HepG2 (cell line): ENCODE data around the gene F8. TPM values are rescaled to one million over a fixed set of nuclear protein-coding genes. Genes with fewer than 3 reads are reported as not detected.
A peak's percentile ranks its signal among the peaks of the same experiment; 100 is the strongest.

ENCODE experiments used
- ATAC-seq: fragments of 200-7000 bp; cut with Tn5 transposase; 3 replicates; pipeline ENCODE4 v1.9.1; 2020; ENCODE audit warnings: mild to moderate bottlenecking, moderate library complexity
- BruUV-seq: library from RNA; stranded (reverse); fragments of 400-500 nt; replicated peaks from 2 replicates; lab custom pipeline; 2021; lab: Mats Ljungman, UMichigan
- CTCF ChIA-PET: fragments of 300-600 bp; formaldehyde crosslinking; extraction: SDS; loops from one replicate; lab custom pipeline; 2021; ENCODE audit warnings: low total read pairs, inconsistent platforms, low intra/inter-chr PET ratio; lab: Yijun Ruan, JAX
- POLR2A ChIA-PET: fragments of 350-600 bp; sonication (Branson Sonifier 250); formaldehyde crosslinking; loops from one replicate; lab custom pipeline; 2020; ENCODE audit warnings: antibody characterized with exemption, inconsistent platforms; lab: Yijun Ruan, JAX
- DNase-seq: peaks from one replicate; pipeline ENCODE4 v3.0.0-alpha.2; 2015; ENCODE audit warnings: low spot score
- FAIRE-seq: peaks from 3 replicates; lab custom pipeline; 2011; peaks lifted over from hg19 to GRCh38; lab: Jason Lieb, UNC
- H2AFZ ChIP-seq: one replicate; pipeline ENCODE4 v1.6.1; 2011; ENCODE audit warnings: low read length, inconsistent platforms
- H3K27ac ChIP-seq: fragments of 300-600 bp; 3 replicates; pipeline ENCODE4 v1.8.0; 2011; ENCODE audit warnings: mixed run types, mild to moderate bottlenecking, mixed read lengths, low read length, inconsistent platforms; ENCODE audit not compliant: insufficient read depth; ENCODE audit errors: extremely low read length
- H3K27me3 ChIP-seq, 2 experiments: fragments of 200-600 bp in 1 of 2; 2 replicates in 1 of 2; 3 replicates in 1 of 2; pipeline versions ENCODE4 v1.6.0 to v1.8.0; 2011; ENCODE audit warnings: low read length in 2 of 2, mild to moderate bottlenecking in 2 of 2, moderate library complexity in 2 of 2, inconsistent platforms in 1 of 2; ENCODE audit not compliant: insufficient read depth in 2 of 2, control insufficient read depth in 1 of 2
- H3K36me3 ChIP-seq, 2 experiments: fragments of 200-600 bp in 1 of 2; replicated peaks in 1 of 2; 2 replicates in 1 of 2; 3 replicates in 1 of 2; pipeline versions ENCODE4 v1.5.1 to v1.8.0; 2011; ENCODE audit warnings: low read length in 2 of 2, inconsistent platforms in 1 of 2; ENCODE audit not compliant: insufficient read depth in 2 of 2, control insufficient read depth in 1 of 2
- H3K4me1 ChIP-seq: 2 replicates; pipeline ENCODE4 v1.5.1; 2012; ENCODE audit warnings: low read length, inconsistent platforms; ENCODE audit not compliant: insufficient read depth
- H3K4me2 ChIP-seq: 2 replicates; pipeline ENCODE4 v1.6.0; 2011; ENCODE audit warnings: low read depth, low read length, inconsistent platforms
- H3K4me3 ChIP-seq, 3 experiments: fragments of 200-600 bp in 1 of 3; sonication (generic), shearing (Covaris generic) in 1 of 3; replicated peaks in 1 of 3; 2 replicates each; pipeline ENCODE4 v1.5.1; 2011 to 2016; ENCODE audit warnings: low read length in 3 of 3, inconsistent platforms in 2 of 3, low read depth in 2 of 3, mild to moderate bottlenecking in 2 of 3, control low read depth in 1 of 3, mixed read lengths in 1 of 3; ENCODE audit not compliant: insufficient read depth in 1 of 3
- H3K79me2 ChIP-seq: one replicate; pipeline ENCODE4 v1.6.1; 2011; ENCODE audit warnings: low read length, inconsistent platforms; ENCODE audit not compliant: insufficient read depth
- H3K9ac ChIP-seq: 2 replicates; pipeline ENCODE4 v1.6.0; 2011; ENCODE audit warnings: mild to moderate bottlenecking, low read depth, low read length, inconsistent platforms; ENCODE audit not compliant: insufficient read depth
- H3K9me3 ChIP-seq: 2 replicates; pipeline ENCODE4 v1.5.1; 2012; ENCODE audit warnings: mild to moderate bottlenecking, low read length
- H4K20me1 ChIP-seq: 2 replicates; pipeline ENCODE4 v1.6.0; 2011; ENCODE audit warnings: inconsistent platforms, mild to moderate bottlenecking, low read length, moderate library complexity; ENCODE audit not compliant: insufficient read depth
- TMF1 ChIP-seq: sonication (generic); formaldehyde crosslinking; IDR thresholded peaks from 2 replicates; pipeline ENCODE4 v1.8.1; 2022; ENCODE audit warnings: low read depth, missing genetic modification reagents
- U2AF1 ChIP-seq: fragments of 200-400 bp; formaldehyde crosslinking; optimal IDR thresholded peaks from 2 replicates; pipeline ENCODE3; 2017; ENCODE audit warnings: mild to moderate bottlenecking, low read depth, low read length
- ZNF713 ChIP-seq: sonication (generic); formaldehyde crosslinking; IDR thresholded peaks from 2 replicates; pipeline ENCODE4 v1.4.0; 2020; ENCODE audit warnings: mild to moderate bottlenecking, missing genetic modification reagents
- ZNF768 ChIP-seq: sonication (generic); formaldehyde crosslinking; IDR thresholded peaks from 2 replicates; pipeline ENCODE4 v1.4.0; 2020; ENCODE audit warnings: missing genetic modification reagents
- WGBS: methylation state at CpG from one replicate; pipeline ENCODE4 v1.1.6; 2017; ENCODE audit warnings: low lambda C conversion rate; 5-methylcytosine and 5-hydroxymethylcytosine counted together
- in situ Hi-C: cut with HindIII; loops from 2 replicates; pipeline ENCODE4 v1.10.0; 2017; ENCODE audit warnings: low pct_unique_long_range_greater_than_20kb; ENCODE audit not compliant: extremely low pct_ligation_motif_present
- intact Hi-C: fragments of 100-400 bp; cut with micrococcal nuclease; formaldehyde crosslinking; loops from one replicate; pipeline ENCODE4 v1.10.0; 2022; ENCODE audit not compliant: unreplicated experiment
- polyA plus RNA-seq, 8 experiments: library from polyadenylated mRNA; depleted of rRNA in 3 of 8; stranded (reverse) in 7 of 8; unstranded in 1 of 8; fragments of >200 nt; fragmentation: Illumina TruSeq in 4 of 8; extraction: Trizol in 4 of 8; gene quantifications; 2 replicates each; pipeline versions ENCODE4 v1.2.1 to v1.2.3, GENCODE V29; 2011 to 2016; ENCODE audit warnings: low read depth in 4 of 8, missing spikeins in 1 of 8, mixed read lengths in 1 of 8; ENCODE audit not compliant: insufficient read depth in 1 of 8
- total RNA-seq, 5 experiments: library from RNA; depleted of rRNA; stranded (reverse); fragments of >200 nt; fragmentation: Illumina TruSeq; extraction: Trizol; gene quantifications; 2 replicates each; pipeline ENCODE4 v1.2.3, GENCODE V29; 2016; ENCODE audit warnings: low read depth in 1 of 5
- TF ChIP-seq, protein P1 (sequence below): sonication (generic); formaldehyde crosslinking; IDR thresholded peaks from 2 replicates; pipeline ENCODE4 v1.4.0; 2020; ENCODE audit warnings: missing genetic modification reagents
- TF ChIP-seq, protein P2 (sequence below): sonication (generic); formaldehyde crosslinking; IDR thresholded peaks from 2 replicates; pipeline ENCODE4 v1.5.0; 2020; ENCODE audit warnings: missing genetic modification reagents
- TF ChIP-seq, protein P3 (sequence below): sonication (generic); formaldehyde crosslinking; IDR thresholded peaks from 2 replicates; pipeline ENCODE4 v1.8.1; 2023; ENCODE audit warnings: mild to moderate bottlenecking, inconsistent platforms, moderate library complexity, missing genetic modification reagents, borderline replicate concordance

The F8 gene
- total and polyA plus RNA-seq, 2 of the 13 experiments (the other 11 are each of a cell fraction or from before 2014, with no cell fraction given): 0.29 to 0.61 TPM

- H3K4me2 ChIP-seq: peak overlapping the region; percentile 78
- 1% methylated on average over 12 of the region's 12 CpGs for WGBS
- no peaks in the 10 kb centered on the region for H3K27me3 ChIP-seq
- POLR2A ChIA-PET: interaction anchor here (1.0 kb wide), 1 partner anchor 43 kb away, joined by 4 read pairs; the partner anchor contains the start of gene FUNDC2
- in situ Hi-C loops (no loop called here), intact Hi-C loops (loop anchor here (5.0 kb wide), 1 partner anchor 43 kb away; the partner anchor contains the start of gene FUNDC2)
- CTCF ChIA-PET: no interaction called here
- TF ChIP-seq, protein P1, sequence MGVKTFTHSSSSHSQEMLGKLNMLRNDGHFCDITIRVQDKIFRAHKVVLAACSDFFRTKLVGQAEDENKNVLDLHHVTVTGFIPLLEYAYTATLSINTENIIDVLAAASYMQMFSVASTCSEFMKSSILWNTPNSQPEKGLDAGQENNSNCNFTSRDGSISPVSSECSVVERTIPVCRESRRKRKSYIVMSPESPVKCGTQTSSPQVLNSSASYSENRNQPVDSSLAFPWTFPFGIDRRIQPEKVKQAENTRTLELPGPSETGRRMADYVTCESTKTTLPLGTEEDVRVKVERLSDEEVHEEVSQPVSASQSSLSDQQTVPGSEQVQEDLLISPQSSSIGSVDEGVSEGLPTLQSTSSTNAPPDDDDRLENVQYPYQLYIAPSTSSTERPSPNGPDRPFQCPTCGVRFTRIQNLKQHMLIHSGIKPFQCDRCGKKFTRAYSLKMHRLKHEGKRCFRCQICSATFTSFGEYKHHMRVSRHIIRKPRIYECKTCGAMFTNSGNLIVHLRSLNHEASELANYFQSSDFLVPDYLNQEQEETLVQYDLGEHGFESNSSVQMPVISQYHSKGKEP (CRISPR knock-in tag): no peak
- TF ChIP-seq ZNF713 (CRISPR knock-in tag) (no peak), U2AF1 (no peak), TMF1 (CRISPR knock-in tag) (no peak)
- TF ChIP-seq, protein P2, sequence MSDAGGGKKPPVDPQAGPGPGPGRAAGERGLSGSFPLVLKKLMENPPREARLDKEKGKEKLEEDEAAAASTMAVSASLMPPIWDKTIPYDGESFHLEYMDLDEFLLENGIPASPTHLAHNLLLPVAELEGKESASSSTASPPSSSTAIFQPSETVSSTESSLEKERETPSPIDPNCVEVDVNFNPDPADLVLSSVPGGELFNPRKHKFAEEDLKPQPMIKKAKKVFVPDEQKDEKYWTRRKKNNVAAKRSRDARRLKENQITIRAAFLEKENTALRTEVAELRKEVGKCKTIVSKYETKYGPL (CRISPR knock-in tag): no peak
- H3K27ac ChIP-seq: peak overlapping the region; percentile 77
- H3K4me1 ChIP-seq: peaks cover 45% of the 10 kb centered on the region
- H2AFZ ChIP-seq: no peak overlapping the region
- no peak for ATAC-seq
- no peak for FAIRE-seq
- H3K9ac ChIP-seq: peak overlapping the region; percentile 71
- peak overlapping the region; percentile 72 to 86 (median 77) for H3K4me3 ChIP-seq
- H3K79me2 ChIP-seq: peaks cover 25% of the 10 kb centered on the region
- no peaks in the 10 kb centered on the region for H3K9me3 ChIP-seq
- DNase-seq: no peak
- peaks cover 0 to 6% of the 10 kb centered on the region in 2 experiments; a peak in 1 of 5 replicates for H3K36me3 ChIP-seq
- TSS peak; percentile 62 for BruUV-seq
- H4K20me1 ChIP-seq: no peaks in the 10 kb centered on the region
Observed at GRCh38 chrX:155070038-155070437, 47.5 kb upstream of the F8 start.

- Histone ChIP-seq H3K9ac (peak overlapping the region; percentile 71; the same call in 1 of the 2 replicates), H3K9me3 (no peaks in the 10 kb centered on the region), H3K27ac (no peak overlapping the region), H4K20me1 (no peaks in the 10 kb centered on the region), H3K79me2 (peaks cover 25% of the 10 kb centered on the region), H2AFZ (no peak overlapping the region), H3K4me3 (peak overlapping the region; percentile 72 to 86 (median 77); a peak in 4 of 6 replicates), H3K4me1 (peaks cover 45% of the 10 kb centered on the region), H3K27me3 (no peaks in the 10 kb centered on the region), H3K36me3 (peaks cover 0 to 6% of the 10 kb centered on the region in 2 experiments; a peak in 1 of 5 replicates), H3K4me2 (peak overlapping the region; percentile 78)
- intact Hi-C loops: no loop called here
- BruUV-seq: no TSS peak
- TF ChIP-seq, protein P3, sequence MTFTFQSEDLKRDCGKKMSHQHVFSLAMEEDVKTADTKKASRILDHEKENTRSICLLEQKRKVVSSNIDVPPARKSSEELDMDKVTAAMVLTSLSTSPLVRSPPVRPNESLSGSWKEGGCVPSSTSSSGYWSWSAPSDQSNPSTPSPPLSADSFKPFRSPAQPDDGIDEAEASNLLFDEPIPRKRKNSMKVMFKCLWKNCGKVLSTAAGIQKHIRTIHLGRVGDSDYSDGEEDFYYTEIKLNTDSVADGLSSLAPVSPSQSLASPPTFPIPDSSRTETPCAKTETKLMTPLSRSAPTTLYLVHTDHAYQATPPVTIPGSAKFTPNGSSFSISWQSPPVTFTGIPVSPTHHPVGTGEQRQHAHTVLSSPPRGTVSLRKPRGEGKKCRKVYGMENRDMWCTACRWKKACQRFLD: no peak
- peak; percentile 50; the same call in 1 of the 2 replicates for TF ChIP-seq ZNF768 (CRISPR knock-in tag)
- POLR2A ChIA-PET: no interaction called here
- 95% methylated on average over 1 of the region's 1 CpG for WGBS
- FAIRE-seq (no peak), ATAC-seq (no peak), DNase-seq (no peak)
- CTCF ChIA-PET: no interaction called here
- in situ Hi-C loops: no loop called here
Observed at GRCh38 chrX:155069414-155069813, 46.9 kb upstream of the F8 start.
